ENCODE results near the gene ZPR1.

DNA sequence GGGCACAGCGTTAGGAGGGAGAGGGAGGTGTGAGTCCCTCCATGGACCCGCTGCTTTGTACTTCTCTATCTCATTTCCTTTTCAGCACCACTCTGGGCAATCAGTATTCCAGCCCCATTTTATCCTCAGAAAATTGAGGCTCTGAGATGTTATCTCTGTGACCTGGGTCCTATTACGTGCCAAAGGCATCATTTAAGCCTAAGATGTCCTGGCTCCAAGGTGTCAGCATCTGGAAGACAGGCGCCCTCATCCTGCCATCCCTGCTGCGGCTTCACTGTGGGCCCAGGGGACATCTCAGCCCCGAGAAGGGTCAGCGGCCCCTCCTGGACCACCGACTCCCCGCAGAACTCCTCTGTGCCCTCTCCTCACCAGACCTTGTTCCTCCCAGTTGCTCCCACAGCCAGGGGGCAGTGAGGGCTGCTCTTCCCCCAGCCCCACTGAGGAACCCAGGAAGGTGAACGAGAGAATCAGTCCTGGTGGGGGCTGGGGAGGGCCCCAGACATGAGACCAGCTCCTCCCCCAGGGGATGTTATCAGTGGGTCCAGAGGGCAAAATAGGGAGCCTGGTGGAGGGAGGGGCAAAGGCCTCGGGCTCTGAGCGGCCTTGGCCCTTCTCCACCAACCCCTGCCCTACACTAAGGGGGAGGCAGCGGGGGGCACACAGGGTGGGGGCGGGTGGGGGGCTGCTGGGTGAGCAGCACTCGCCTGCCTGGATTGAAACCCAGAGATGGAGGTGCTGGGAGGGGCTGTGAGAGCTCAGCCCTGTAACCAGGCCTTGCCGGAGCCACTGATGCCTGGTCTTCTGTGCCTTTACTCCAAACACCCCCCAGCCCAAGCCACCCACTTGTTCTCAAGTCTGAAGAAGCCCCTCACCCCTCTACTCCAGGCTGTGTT is 41.1 kb upstream of the ZPR1 start:
- TF ChIP-seq, protein P1, sequence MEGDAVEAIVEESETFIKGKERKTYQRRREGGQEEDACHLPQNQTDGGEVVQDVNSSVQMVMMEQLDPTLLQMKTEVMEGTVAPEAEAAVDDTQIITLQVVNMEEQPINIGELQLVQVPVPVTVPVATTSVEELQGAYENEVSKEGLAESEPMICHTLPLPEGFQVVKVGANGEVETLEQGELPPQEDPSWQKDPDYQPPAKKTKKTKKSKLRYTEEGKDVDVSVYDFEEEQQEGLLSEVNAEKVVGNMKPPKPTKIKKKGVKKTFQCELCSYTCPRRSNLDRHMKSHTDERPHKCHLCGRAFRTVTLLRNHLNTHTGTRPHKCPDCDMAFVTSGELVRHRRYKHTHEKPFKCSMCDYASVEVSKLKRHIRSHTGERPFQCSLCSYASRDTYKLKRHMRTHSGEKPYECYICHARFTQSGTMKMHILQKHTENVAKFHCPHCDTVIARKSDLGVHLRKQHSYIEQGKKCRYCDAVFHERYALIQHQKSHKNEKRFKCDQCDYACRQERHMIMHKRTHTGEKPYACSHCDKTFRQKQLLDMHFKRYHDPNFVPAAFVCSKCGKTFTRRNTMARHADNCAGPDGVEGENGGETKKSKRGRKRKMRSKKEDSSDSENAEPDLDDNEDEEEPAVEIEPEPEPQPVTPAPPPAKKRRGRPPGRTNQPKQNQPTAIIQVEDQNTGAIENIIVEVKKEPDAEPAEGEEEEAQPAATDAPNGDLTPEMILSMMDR (conservative IDR thresholded peaks at IDR 0.05) = no peak
- no peak for TF ChIP-seq EZH2 (IDR thresholded peaks at IDR 0.05; ENCODE audit: low read depth)

All from PC-9 (cell line).